Suprapubic skin (tissue), 4 donors: Measurements from ENCODE around the gene ABCA13. TPM values are rescaled to one million over a fixed set of nuclear protein-coding genes. Genes with fewer than 3 reads are reported as not detected.

Source experiments
- DNase-seq, 2 donors: peaks; one replicate each; pipeline ENCODE4 v3.0.0-alpha.2; 2019; ENCODE audit warnings: low spot score in 2 of 2
- H3K27ac ChIP-seq: fragments of 200-600 bp; sonication (generic); one replicate; pipeline ENCODE4 v1.5.1; 2019
- H3K27me3 ChIP-seq: fragments of 200-600 bp; sonication (generic); one replicate; pipeline ENCODE4 v1.5.1; 2019
- H3K36me3 ChIP-seq: fragments of 200-600 bp; sonication (generic); one replicate; pipeline ENCODE4 v1.5.1; 2019
- H3K4me1 ChIP-seq: fragments of 200-600 bp; sonication (generic); one replicate; pipeline ENCODE4 v1.5.1; 2019
- H3K4me3 ChIP-seq: fragments of 200-600 bp; sonication (generic); one replicate; pipeline ENCODE4 v1.5.1; 2019; ENCODE audit warnings: mild to moderate bottlenecking
- H3K9me3 ChIP-seq: fragments of 200-600 bp; sonication (generic); one replicate; pipeline ENCODE4 v1.5.1; 2019
- EP300 ChIP-seq: sonication (generic); formaldehyde crosslinking; IDR thresholded peaks from one replicate; pipeline ENCODE4 v1.6.1; 2017; ENCODE audit warnings: antibody characterized with exemption
- POLR2A ChIP-seq, 2 donors: fragments of 450-650 bp; IDR thresholded peaks; one replicate each; pipeline ENCODE4 v1.6.1; 2017; ENCODE audit warnings: antibody characterized with exemption in 2 of 2, mild to moderate bottlenecking in 2 of 2, moderate library complexity in 2 of 2
- POLR2AphosphoS5 ChIP-seq, 3 donors: sonication (generic); formaldehyde crosslinking; IDR thresholded peaks; one replicate each; pipeline ENCODE4 v1.6.1; 2017; ENCODE audit warnings: antibody characterized with exemption in 3 of 3
- WGBS: methylation state at CpG from one replicate; pipeline ENCODE4 v1.1.5; 2018; 5-methylcytosine and 5-hydroxymethylcytosine counted together
- total RNA-seq, 4 donors: library from RNA; depleted of rRNA; stranded (reverse); fragments of >200 nt; gene quantifications; one replicate each; pipeline ENCODE4 v1.1.0, GENCODE V29; 2016
- TF ChIP-seq, protein P1 (sequence below), 2 donors: fragments of 200-600 bp in 1 of 2; fragments of 450-650 bp in 1 of 2; sonication (generic) in 1 of 2; IDR thresholded peaks; one replicate each; pipeline ENCODE4 v1.5.1; 2016 to 2019; ENCODE audit warnings: antibody characterized with exemption in 2 of 2, mild to moderate bottlenecking in 1 of 2, moderate library complexity in 1 of 2

The ABCA13 gene, protein sequence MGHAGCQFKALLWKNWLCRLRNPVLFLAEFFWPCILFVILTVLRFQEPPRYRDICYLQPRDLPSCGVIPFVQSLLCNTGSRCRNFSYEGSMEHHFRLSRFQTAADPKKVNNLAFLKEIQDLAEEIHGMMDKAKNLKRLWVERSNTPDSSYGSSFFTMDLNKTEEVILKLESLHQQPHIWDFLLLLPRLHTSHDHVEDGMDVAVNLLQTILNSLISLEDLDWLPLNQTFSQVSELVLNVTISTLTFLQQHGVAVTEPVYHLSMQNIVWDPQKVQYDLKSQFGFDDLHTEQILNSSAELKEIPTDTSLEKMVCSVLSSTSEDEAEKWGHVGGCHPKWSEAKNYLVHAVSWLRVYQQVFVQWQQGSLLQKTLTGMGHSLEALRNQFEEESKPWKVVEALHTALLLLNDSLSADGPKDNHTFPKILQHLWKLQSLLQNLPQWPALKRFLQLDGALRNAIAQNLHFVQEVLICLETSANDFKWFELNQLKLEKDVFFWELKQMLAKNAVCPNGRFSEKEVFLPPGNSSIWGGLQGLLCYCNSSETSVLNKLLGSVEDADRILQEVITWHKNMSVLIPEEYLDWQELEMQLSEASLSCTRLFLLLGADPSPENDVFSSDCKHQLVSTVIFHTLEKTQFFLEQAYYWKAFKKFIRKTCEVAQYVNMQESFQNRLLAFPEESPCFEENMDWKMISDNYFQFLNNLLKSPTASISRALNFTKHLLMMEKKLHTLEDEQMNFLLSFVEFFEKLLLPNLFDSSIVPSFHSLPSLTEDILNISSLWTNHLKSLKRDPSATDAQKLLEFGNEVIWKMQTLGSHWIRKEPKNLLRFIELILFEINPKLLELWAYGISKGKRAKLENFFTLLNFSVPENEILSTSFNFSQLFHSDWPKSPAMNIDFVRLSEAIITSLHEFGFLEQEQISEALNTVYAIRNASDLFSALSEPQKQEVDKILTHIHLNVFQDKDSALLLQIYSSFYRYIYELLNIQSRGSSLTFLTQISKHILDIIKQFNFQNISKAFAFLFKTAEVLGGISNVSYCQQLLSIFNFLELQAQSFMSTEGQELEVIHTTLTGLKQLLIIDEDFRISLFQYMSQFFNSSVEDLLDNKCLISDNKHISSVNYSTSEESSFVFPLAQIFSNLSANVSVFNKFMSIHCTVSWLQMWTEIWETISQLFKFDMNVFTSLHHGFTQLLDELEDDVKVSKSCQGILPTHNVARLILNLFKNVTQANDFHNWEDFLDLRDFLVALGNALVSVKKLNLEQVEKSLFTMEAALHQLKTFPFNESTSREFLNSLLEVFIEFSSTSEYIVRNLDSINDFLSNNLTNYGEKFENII (N-terminal part only)
- total RNA-seq = 1 to 10 TPM in 3 of 4 donors, under 1 TPM in 1; 0.64 to 4.7 (median 2.6) TPM

DNA sequence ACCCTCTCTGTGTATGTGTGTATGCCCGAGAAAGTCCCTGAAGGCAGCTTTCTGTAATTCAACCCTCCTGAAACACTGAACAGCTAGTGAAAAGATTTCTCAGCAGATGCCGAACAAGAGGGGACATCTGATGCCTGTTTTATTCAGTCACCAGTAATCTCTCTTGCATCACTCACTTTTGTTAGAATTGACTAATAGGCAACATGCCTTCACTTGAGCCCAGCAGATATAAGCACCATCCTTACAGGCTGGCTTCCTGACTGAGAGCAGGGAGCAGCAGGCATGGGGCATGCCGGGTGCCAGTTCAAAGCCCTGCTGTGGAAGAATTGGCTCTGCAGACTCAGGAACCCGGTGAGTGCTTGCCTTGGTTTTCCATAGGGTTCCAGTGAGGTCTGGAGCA, at the start of gene ABCA13:
Gene ABCA13 (plus strand): TSS at position 257 of the 400 bp plus-strand sequence. CDS start 26 bp downstream, at position 283.
- WGBS = 61% methylated on average over 4 of the region's 4 CpGs
- no peak within 1 kb of the TSS for H3K4me3 ChIP-seq
- H3K4me1 ChIP-seq = no peaks in the 10 kb centered on the region

DNA sequence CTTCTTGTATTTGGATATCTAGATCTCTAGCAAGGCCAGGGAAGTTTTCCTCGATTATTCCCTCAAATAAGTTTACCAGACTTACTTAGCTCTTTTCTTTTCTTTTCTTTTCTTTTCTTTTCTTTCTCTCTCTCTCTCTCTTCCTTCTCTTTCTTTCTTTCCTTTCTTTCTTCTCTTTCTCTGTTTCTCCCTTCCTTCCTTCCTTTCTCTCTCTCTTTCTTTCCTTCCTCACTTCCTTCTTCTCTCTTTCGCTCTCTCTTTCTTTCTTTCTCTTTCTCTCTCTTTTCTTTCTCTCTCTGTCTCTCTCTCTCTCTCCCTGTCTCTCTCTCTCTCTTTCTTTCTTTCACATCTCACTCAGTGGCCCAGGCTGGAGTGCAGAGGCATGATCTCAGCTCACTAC, 45.2 kb upstream of the ABCA13 start:
- H3K4me3 ChIP-seq = no peak overlapping the region
- TF ChIP-seq, protein P1, sequence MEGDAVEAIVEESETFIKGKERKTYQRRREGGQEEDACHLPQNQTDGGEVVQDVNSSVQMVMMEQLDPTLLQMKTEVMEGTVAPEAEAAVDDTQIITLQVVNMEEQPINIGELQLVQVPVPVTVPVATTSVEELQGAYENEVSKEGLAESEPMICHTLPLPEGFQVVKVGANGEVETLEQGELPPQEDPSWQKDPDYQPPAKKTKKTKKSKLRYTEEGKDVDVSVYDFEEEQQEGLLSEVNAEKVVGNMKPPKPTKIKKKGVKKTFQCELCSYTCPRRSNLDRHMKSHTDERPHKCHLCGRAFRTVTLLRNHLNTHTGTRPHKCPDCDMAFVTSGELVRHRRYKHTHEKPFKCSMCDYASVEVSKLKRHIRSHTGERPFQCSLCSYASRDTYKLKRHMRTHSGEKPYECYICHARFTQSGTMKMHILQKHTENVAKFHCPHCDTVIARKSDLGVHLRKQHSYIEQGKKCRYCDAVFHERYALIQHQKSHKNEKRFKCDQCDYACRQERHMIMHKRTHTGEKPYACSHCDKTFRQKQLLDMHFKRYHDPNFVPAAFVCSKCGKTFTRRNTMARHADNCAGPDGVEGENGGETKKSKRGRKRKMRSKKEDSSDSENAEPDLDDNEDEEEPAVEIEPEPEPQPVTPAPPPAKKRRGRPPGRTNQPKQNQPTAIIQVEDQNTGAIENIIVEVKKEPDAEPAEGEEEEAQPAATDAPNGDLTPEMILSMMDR (IDR thresholded peaks at IDR 0.05) = no peak
- no peak for TF ChIP-seq EP300
- TF ChIP-seq POLR2AphosphoS5 (IDR thresholded peaks at IDR 0.05) = no peak
- no peak for TF ChIP-seq POLR2A (IDR thresholded peaks at IDR 0.05)
- H3K4me1 ChIP-seq = no peaks in the 10 kb centered on the region
- DNase-seq = no peak
- H3K27ac ChIP-seq = no peak overlapping the region
- H3K27me3 ChIP-seq = peaks cover 3% of the 10 kb centered on the region
- WGBS = 90% methylated on average over 2 of the region's 2 CpGs
- H3K9me3 ChIP-seq = no peaks in the 10 kb centered on the region
- no peaks in the 10 kb centered on the region for H3K36me3 ChIP-seq

More for the DNA sequence above, at the start of gene ABCA13:
- H3K27ac ChIP-seq = no peak within 1 kb of the TSS
- no peaks in the 10 kb centered on the region for H3K27me3 ChIP-seq
- no peaks in the 10 kb centered on the region for H3K9me3 ChIP-seq
- no peak for TF ChIP-seq POLR2AphosphoS5 (IDR thresholded peaks at IDR 0.05)
- TF ChIP-seq EP300 = no peak
- TF ChIP-seq, protein P1 (IDR thresholded peaks at IDR 0.05) = no peak
- TF ChIP-seq POLR2A (IDR thresholded peaks at IDR 0.05) = no peak
- no peaks in the 10 kb centered on the region for H3K36me3 ChIP-seq
- no peak for DNase-seq

DNA sequence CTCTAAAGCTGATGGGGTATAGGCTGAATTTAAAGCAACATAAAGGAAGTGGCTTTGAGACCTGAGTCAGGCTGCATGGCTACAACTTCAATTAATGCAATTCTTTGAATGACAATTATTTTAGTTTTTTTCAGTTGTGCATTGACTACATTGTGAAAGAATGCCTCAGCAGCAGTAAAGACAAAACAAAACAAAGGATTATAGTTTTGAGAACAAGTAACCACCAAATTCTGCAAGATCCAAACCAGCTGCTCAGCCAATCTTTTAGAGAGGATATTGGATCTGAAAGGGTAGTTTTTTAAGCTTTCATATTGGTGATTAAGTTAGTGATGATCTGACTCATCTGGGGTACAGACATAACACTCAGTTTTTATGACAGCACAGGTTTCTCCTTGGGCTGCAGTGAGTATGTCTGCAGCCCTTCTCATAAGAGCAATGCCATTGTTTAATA, 40.6 kb upstream of the ABCA13 start:
- TF ChIP-seq POLR2AphosphoS5 (IDR thresholded peaks at IDR 0.05) (no peak), POLR2A (IDR thresholded peaks at IDR 0.05) (no peak)
- no peak for DNase-seq
- peaks cover 3% of the 10 kb centered on the region for H3K27me3 ChIP-seq
- H3K4me1 ChIP-seq = no peaks in the 10 kb centered on the region
- no peak overlapping the region for H3K4me3 ChIP-seq
- H3K36me3 ChIP-seq = no peaks in the 10 kb centered on the region
- no peak overlapping the region for H3K27ac ChIP-seq
- no peaks in the 10 kb centered on the region for H3K9me3 ChIP-seq

DNA sequence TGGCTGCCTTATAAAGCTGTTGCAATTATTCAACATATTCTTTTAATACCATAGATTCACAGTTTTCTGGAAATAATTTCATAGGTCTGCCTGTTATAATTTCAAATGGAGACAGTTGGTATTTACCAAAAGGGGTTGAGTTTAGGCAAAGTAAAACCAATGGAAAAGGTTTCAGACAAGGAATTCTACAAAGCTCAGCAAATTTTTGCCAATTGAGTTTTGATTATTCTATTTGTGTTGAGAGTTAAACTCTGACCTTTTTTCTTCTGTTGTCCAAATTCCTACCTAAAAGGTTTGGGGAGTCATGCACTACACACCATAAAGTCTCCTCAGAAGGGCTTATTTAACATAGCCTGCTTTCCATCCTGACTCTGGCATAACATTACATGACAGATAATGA, 38.5 kb upstream of the ABCA13 start:
- no peak for TF ChIP-seq POLR2AphosphoS5 (IDR thresholded peaks at IDR 0.05)
- TF ChIP-seq, protein P1 (IDR thresholded peaks at IDR 0.05) = no peak
- no peak for TF ChIP-seq EP300
- TF ChIP-seq POLR2A (IDR thresholded peaks at IDR 0.05) = no peak
- Histone ChIP-seq H3K4me3 (no peak overlapping the region), H3K27me3 (peaks cover 3% of the 10 kb centered on the region), H3K36me3 (no peaks in the 10 kb centered on the region), H3K4me1 (no peaks in the 10 kb centered on the region), H3K27ac (no peak overlapping the region), H3K9me3 (no peaks in the 10 kb centered on the region)
- DNase-seq = no peak

DNA sequence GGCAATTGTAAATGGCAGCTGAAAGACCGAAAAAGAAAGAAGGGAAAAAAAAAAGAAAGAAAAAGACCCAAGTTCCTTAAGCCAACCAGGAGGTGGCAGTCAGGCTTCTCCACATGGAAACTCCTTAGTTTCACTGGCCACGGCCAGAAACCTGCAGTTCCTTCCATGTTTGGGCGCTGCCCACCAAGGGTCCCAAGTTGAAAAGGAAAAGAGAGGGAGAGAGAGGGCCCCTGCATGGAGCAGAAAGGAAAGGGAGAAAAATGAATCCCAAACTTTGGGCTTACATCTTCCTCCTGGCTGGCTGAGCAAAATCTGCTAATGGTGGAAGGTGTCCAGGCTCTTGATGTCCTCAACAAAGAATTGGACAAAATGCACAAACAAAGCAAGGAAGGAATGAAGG, 31.8 kb upstream of the ABCA13 start:
- TF ChIP-seq POLR2A (IDR thresholded peaks at IDR 0.05) (no peak), POLR2AphosphoS5 (IDR thresholded peaks at IDR 0.05) (no peak), EP300 (no peak)
- TF ChIP-seq, protein P1 (IDR thresholded peaks at IDR 0.05) = no peak

More for the DNA sequence above, 31.8 kb upstream of the ABCA13 start:
- DNase-seq = no peak
- no peaks in the 10 kb centered on the region for H3K27me3 ChIP-seq
- no peaks in the 10 kb centered on the region for H3K9me3 ChIP-seq
- no peak overlapping the region for H3K4me3 ChIP-seq
- no peak overlapping the region for H3K27ac ChIP-seq
- no peaks in the 10 kb centered on the region for H3K36me3 ChIP-seq
- H3K4me1 ChIP-seq = peaks cover 8% of the 10 kb centered on the region
- 71% methylated on average over 3 of the region's 3 CpGs for WGBS
